Activated T-helper 1 cell treated with anti-CD3 and anti-CD28 coated beads, Interleukin-12 subunit alpha, Interleukin-12 subunit beta, Interleukin-2, Interleukin-4 antibody, amounts not matched to agents 30 ng/mL and 10 ng/mL and 1 ng/mL, durations not matched to agents 14 hours and 24 hours and 36 hours (primary cell): Measurements from ENCODE around the gene PLSCR1. TPM values are rescaled to one million over a fixed set of nuclear protein-coding genes. Genes with fewer than 3 reads are reported as not detected.

Experiments used
- total RNA-seq: library from RNA; stranded (reverse); gene quantifications from 2 replicates; pipeline ENCODE4 v1.2.3, GENCODE V29; 2022

The PLSCR1 gene
- total RNA-seq, 1 donor from 2014 or later = 101 TPM

Other genes starting within 250 kb of the PLSCR1 start
- not detected in 2 replicates for gene PLSCR2, start 75.0 kb downstream of the PLSCR1 start, total RNA-seq
- not detected in 2 replicates for gene PLSCR5, start 60.7 kb upstream of the PLSCR1 start, total RNA-seq